ENCODE results near the gene CDKAL1. TPM values are rescaled to one million over a fixed set of nuclear protein-coding genes. Genes with fewer than 3 reads are reported as not detected.

CDKAL1 gene
- total and polyA plus RNA-seq, 2 donors (not counting 3 experiments of a cell fraction or from before 2014, with no cell fraction given): 6.1 to 20.5 TPM

- Histone ChIP-seq H3K27me3 (ENCODE audit: control insufficient read depth in 2 of 2, insufficient read depth in 2 of 2, low read length in 2 of 2) (no peaks in the 10 kb centered on the region), H3K79me2 (ENCODE audit: control insufficient read depth, insufficient read depth, low read length) (no peaks in the 10 kb centered on the region), H4K20me1 (replicated peaks; ENCODE audit: control insufficient read depth, extremely low read depth, insufficient read depth, low read length) (no peaks in the 10 kb centered on the region), H3K9ac (replicated peaks; ENCODE audit: extremely low read depth, insufficient read depth, low read length) (no peak overlapping the region), H3K4me1 (ENCODE audit: control insufficient read depth, extremely low read depth, insufficient read depth, low read length) (peaks cover 8% of the 10 kb centered on the region), H3K9me3 (replicated peaks; ENCODE audit: control insufficient read depth, insufficient read depth, low read length) (no peaks in the 10 kb centered on the region), H2AFZ (ENCODE audit: low read depth, low read length) (no peak overlapping the region), H3K4me2 (ENCODE audit: insufficient read depth, low read length) (no peak overlapping the region), H3K4me3 (replicated peaks in 1 of 3; ENCODE audit: insufficient read depth in 1 of 3, low read depth in 1 of 3, low read length in 3 of 3) (no peak overlapping the region), H3K36me3 (ENCODE audit: control insufficient read depth in 2 of 2, extremely low read depth in 1 of 2, insufficient read depth in 2 of 2, low read length in 2 of 2) (no peaks in the 10 kb centered on the region), H3K9me1 (replicated peaks; ENCODE audit: control insufficient read depth, extremely low read depth, insufficient read depth, low read length) (no peaks in the 10 kb centered on the region), H3K27ac (ENCODE audit: insufficient read depth, low read depth, low read length) (no peak overlapping the region)
- no TSS peak for BruUV-seq (replicated peaks)
- FAIRE-seq (no peak), DNase-seq (ENCODE audit: low read depth, low spot score) (no peak)
- ChIA-PET CTCF (no interaction called here), POLR2A (no interaction called here)
- TF ChIP-seq JUN (IDR thresholded peaks at IDR 0.05; ENCODE audit: borderline replicate concordance, insufficient read depth, insufficient read length, low read depth) (no peak), POLR2A (IDR thresholded peaks at IDR 0.05; ENCODE audit: low read depth, low read length) (no peak), EZH2 (IDR thresholded peaks at IDR 0.05; ENCODE audit: borderline replicate concordance, low read depth, low read length, severe bottlenecking) (no peak), FOS (IDR thresholded peaks at IDR 0.05; ENCODE audit: borderline replicate concordance, insufficient read depth, low read length) (no peak), GATA2 (IDR thresholded peaks at IDR 0.05; ENCODE audit: insufficient read depth, insufficient read length, low read depth, low read length) (no peak), CTCF (IDR thresholded peaks at IDR 0.05; ENCODE audit: extremely low read depth in 1 of 2, insufficient read depth in 1 of 2, low read depth in 1 of 2, low read length in 2 of 2) (no peak), MAX (IDR thresholded peaks at IDR 0.05; ENCODE audit: insufficient read depth, insufficient read length) (no peak)
- dilution Hi-C loops (cut with MboI; ENCODE audit: extremely low pct_ligation_motif_present, low sequenced_read_pairs): no loop called here
- intact Hi-C loops (cut with micrococcal nuclease): no loop called here
These were observed 372.7 kb downstream of the CDKAL1 start for GRCh38 chr6:20906945-20907344.
